Loucy (cell line): ENCODE data around the gene IFNAR2.

Source experiments
- CTCF ChIP-seq: fragments of 200-600 bp; sonication (generic); conservative IDR thresholded peaks from 2 replicates; pipeline ENCODE4 v1.5.1; 2014; ENCODE audit warnings: mild to moderate bottlenecking, antibody characterized with exemption, low read length
- EZH2phosphoT487 ChIP-seq: fragments of 200-600 bp; IDR thresholded peaks from 2 replicates; pipeline ENCODE4 v1.6.1; 2018; ENCODE audit warnings: antibody characterized with exemption, mild to moderate bottlenecking, moderate library complexity, borderline replicate concordance

GRCh38 chr21:33199100-33199464, 30.7 kb upstream of the IFNAR2 start:
- TF ChIP-seq CTCF (no peak), EZH2phosphoT487 (no peak)
